Right kidney (tissue), 1 donor: ENCODE measurements around the gene ZNF490.

ENCODE experiments used
- DNase-seq: peaks from one replicate; pipeline ENCODE4 v3.0.0-alpha.2; 2016

Gene ZNF490

DNA sequence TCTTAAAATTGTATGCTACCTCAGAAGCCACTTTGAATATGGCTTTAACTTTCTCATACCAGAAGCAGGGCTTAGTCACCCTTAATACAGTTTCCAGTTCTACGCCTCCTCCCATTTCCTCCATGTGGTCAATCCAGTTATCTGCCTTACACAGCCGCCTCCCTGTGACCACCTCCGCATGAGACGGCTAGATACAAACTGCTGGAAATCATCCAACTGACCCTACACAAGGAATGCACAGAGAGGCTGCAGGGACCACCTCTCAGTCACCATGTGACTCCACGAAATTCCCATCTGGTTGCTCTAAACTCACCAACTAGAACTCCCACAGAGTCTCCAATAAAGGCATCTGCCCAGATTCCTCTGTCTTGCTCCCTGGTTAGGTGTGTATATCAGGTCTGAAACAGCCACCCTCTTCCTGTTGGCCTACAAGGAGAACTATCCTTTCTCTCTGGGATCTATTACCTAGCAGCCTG lies 66.2 kb downstream of the ZNF490 start:
- no peak for DNase-seq

DNA sequence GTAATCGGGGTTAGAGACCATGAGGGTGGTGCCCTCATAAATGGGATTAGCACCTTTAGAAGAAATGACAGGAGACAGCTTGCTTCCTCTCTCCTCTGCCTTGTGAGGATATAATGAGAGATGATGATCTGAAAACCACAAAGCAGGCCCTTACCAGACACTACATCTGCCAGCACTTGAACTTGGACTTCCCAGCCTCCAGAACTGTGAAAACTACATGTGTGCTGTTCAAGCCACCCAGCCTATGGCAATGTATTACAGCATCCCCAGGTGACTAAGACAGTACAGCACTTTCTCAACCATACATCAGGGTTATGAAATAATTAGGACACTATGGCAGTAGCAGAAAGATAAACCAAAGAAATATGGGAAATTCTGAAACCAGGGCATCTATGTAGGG lies 66.8 kb downstream of the ZNF490 start:
- no peak for DNase-seq
